SK-N-SH treated with all-trans-retinoic acid at 6 μM for 48 hours (cell line): ENCODE data around the gene PDILT.

Experiments used
- ATAC-seq: fragments of 200-7000 bp; cut with Tn5 transposase; 3 replicates; pipeline ENCODE4 v1.9.1; 2020; ENCODE audit warnings: mild to moderate bottlenecking, moderate library complexity
- ARNTL ChIP-seq: fragments of 450-650 bp; formaldehyde crosslinking; IDR thresholded peaks from 2 replicates; pipeline ENCODE4 v1.5.0; 2020; ENCODE audit warnings: low read depth, mild to moderate bottlenecking, moderate library complexity, borderline replicate concordance
- BACH2 ChIP-seq: fragments of 250-450 bp; sonication (Bioruptor Pico); IDR thresholded peaks from 2 replicates; pipeline ENCODE4 v1.9.0; 2021; ENCODE audit warnings: mild to moderate bottlenecking, borderline replicate concordance
- GLIS3 ChIP-seq: fragments of 250-450 bp; sonication (Bioruptor Pico); IDR thresholded peaks from 2 replicates; pipeline ENCODE4 v1.5.0; 2020; ENCODE audit warnings: mild to moderate bottlenecking, moderate library complexity
- ISL1 ChIP-seq: fragments of 250-450 bp; sonication (Bioruptor Pico); IDR thresholded peaks from 2 replicates; pipeline ENCODE4 v2.1.2; 2022; ENCODE audit warnings: mild to moderate bottlenecking, moderate library complexity
- OSR1 ChIP-seq: fragments of 250-450 bp; sonication (Bioruptor Pico); IDR thresholded peaks from 2 replicates; pipeline ENCODE4 v1.8.0; 2022; ENCODE audit warnings: moderate library complexity, mild to moderate bottlenecking, inconsistent platforms
- PPARA ChIP-seq: fragments of 250-450 bp; sonication (Bioruptor Pico); IDR thresholded peaks from 2 replicates; pipeline ENCODE4 v1.5.0; 2020; ENCODE audit warnings: mild to moderate bottlenecking, borderline replicate concordance
- SNAI2 ChIP-seq: fragments of 250-450 bp; sonication (Bioruptor Pico); IDR thresholded peaks from 2 replicates; pipeline ENCODE4 v1.5.0; 2020; ENCODE audit warnings: mild to moderate bottlenecking, moderate library complexity
- TOX ChIP-seq: fragments of 250-450 bp; sonication (Bioruptor Pico); IDR thresholded peaks from 2 replicates; pipeline ENCODE4 v1.8.0; 2021; ENCODE audit warnings: mild to moderate bottlenecking, moderate library complexity, borderline replicate concordance
- ZC3H10 ChIP-seq: fragments of 250-450 bp; sonication (Bioruptor Pico); IDR thresholded peaks from 2 replicates; pipeline ENCODE4 v1.5.1; 2021; ENCODE audit warnings: mild to moderate bottlenecking, moderate library complexity
- ZFP3 ChIP-seq: fragments of 250-450 bp; sonication (Bioruptor Pico); IDR thresholded peaks from 2 replicates; pipeline ENCODE4 v1.5.0; 2020; ENCODE audit warnings: mild to moderate bottlenecking, moderate library complexity
- ZNF565 ChIP-seq: fragments of 450-650 bp; formaldehyde crosslinking; conservative IDR thresholded peaks from 2 replicates; pipeline ENCODE4 v1.5.0; 2020; ENCODE audit warnings: low read depth, mild to moderate bottlenecking, moderate library complexity
- ZNF70 ChIP-seq: fragments of 450-650 bp; formaldehyde crosslinking; IDR thresholded peaks from 2 replicates; pipeline ENCODE4 v1.5.0; 2020; ENCODE audit warnings: mild to moderate bottlenecking, moderate library complexity
- ZNF8 ChIP-seq: fragments of 450-650 bp; formaldehyde crosslinking; IDR thresholded peaks from 2 replicates; pipeline ENCODE4 v1.5.0; 2020; ENCODE audit warnings: mild to moderate bottlenecking, moderate library complexity
- TF ChIP-seq, protein P1 (sequence below): fragments of 250-450 bp; sonication (Bioruptor Pico); IDR thresholded peaks from 2 replicates; pipeline ENCODE4 v1.5.1; 2020; ENCODE audit warnings: low read depth, mild to moderate bottlenecking, moderate library complexity
- TF ChIP-seq, protein P2 (sequence below): fragments of 250-450 bp; sonication (Bioruptor Pico); IDR thresholded peaks from 2 replicates; pipeline ENCODE4 v1.8.0; 2021; ENCODE audit warnings: low read depth, mild to moderate bottlenecking, moderate library complexity, borderline replicate concordance
- TF ChIP-seq, protein P3 (sequence below): fragments of 250-450 bp; sonication (Bioruptor Pico); IDR thresholded peaks from 2 replicates; pipeline ENCODE4 v1.5.1; 2021; ENCODE audit warnings: mild to moderate bottlenecking, moderate library complexity
- TF ChIP-seq, protein P4 (sequence below): fragments of 250-450 bp; sonication (Bioruptor Pico); IDR thresholded peaks from 2 replicates; pipeline ENCODE4 v1.5.0; 2020; ENCODE audit warnings: mild to moderate bottlenecking, moderate library complexity
- TF ChIP-seq, protein P5 (sequence below): fragments of 250-450 bp; sonication (Bioruptor Pico); IDR thresholded peaks from 2 replicates; pipeline ENCODE4 v1.8.0; 2020; ENCODE audit warnings: mild to moderate bottlenecking, moderate library complexity, borderline replicate concordance

Gene PDILT

DNA sequence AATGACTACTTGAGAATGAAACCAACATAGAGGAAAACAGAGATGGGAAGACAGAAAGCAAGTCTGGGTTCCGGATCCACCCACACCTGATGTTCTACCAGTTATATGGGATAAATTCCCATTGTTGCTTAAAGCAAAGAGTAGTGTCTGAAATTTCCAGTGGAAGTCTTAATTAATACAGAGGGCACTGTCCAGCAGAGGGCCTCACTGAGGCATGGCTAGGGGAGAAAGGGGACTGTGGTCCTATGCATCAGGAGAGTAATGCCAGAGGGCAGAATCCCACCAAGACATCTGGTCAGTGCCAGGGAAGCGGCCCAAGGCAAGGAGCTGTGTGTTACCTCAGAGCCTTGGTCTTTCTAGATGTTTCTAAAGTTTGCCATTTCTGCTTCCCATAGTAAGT lies 44.5 kb downstream of the PDILT start:
- TF ChIP-seq, protein P1, sequence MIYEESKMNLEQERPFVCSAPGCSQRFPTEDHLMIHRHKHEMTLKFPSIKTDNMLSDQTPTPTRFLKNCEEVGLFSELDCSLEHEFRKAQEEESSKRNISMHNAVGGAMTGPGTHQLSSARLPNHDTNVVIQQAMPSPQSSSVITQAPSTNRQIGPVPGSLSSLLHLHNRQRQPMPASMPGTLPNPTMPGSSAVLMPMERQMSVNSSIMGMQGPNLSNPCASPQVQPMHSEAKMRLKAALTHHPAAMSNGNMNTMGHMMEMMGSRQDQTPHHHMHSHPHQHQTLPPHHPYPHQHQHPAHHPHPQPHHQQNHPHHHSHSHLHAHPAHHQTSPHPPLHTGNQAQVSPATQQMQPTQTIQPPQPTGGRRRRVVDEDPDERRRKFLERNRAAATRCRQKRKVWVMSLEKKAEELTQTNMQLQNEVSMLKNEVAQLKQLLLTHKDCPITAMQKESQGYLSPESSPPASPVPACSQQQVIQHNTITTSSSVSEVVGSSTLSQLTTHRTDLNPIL = no peak
- TF ChIP-seq, protein P2, sequence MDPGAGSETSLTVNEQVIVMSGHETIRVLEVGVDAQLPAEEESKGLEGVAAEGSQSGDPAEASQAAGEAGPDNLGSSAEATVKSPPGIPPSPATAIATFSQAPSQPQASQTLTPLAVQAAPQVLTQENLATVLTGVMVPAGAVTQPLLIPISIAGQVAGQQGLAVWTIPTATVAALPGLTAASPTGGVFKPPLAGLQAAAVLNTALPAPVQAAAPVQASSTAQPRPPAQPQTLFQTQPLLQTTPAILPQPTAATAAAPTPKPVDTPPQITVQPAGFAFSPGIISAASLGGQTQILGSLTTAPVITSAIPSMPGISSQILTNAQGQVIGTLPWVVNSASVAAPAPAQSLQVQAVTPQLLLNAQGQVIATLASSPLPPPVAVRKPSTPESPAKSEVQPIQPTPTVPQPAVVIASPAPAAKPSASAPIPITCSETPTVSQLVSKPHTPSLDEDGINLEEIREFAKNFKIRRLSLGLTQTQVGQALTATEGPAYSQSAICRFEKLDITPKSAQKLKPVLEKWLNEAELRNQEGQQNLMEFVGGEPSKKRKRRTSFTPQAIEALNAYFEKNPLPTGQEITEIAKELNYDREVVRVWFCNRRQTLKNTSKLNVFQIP (CRISPR knock-in tag) = no peak
- TF ChIP-seq ARNTL (CRISPR knock-in tag) (no peak), ZNF8 (CRISPR knock-in tag) (no peak), GLIS3 (CRISPR knock-in tag) (no peak), ZNF565 (CRISPR knock-in tag) (no peak), BACH2 (CRISPR knock-in tag) (no peak), TOX (CRISPR knock-in tag) (no peak), ZC3H10 (CRISPR knock-in tag) (no peak), OSR1 (CRISPR knock-in tag) (no peak), PPARA (CRISPR knock-in tag) (no peak), ZFP3 (no peak)
- TF ChIP-seq, protein P3, sequence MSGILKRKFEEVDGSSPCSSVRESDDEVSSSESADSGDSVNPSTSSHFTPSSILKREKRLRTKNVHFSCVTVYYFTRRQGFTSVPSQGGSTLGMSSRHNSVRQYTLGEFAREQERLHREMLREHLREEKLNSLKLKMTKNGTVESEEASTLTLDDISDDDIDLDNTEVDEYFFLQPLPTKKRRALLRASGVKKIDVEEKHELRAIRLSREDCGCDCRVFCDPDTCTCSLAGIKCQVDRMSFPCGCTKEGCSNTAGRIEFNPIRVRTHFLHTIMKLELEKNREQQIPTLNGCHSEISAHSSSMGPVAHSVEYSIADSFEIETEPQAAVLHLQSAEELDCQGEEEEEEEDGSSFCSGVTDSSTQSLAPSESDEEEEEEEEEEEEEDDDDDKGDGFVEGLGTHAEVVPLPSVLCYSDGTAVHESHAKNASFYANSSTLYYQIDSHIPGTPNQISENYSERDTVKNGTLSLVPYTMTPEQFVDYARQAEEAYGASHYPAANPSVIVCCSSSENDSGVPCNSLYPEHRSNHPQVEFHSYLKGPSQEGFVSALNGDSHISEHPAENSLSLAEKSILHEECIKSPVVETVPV (CRISPR knock-in tag) = no peak
- TF ChIP-seq, protein P4, sequence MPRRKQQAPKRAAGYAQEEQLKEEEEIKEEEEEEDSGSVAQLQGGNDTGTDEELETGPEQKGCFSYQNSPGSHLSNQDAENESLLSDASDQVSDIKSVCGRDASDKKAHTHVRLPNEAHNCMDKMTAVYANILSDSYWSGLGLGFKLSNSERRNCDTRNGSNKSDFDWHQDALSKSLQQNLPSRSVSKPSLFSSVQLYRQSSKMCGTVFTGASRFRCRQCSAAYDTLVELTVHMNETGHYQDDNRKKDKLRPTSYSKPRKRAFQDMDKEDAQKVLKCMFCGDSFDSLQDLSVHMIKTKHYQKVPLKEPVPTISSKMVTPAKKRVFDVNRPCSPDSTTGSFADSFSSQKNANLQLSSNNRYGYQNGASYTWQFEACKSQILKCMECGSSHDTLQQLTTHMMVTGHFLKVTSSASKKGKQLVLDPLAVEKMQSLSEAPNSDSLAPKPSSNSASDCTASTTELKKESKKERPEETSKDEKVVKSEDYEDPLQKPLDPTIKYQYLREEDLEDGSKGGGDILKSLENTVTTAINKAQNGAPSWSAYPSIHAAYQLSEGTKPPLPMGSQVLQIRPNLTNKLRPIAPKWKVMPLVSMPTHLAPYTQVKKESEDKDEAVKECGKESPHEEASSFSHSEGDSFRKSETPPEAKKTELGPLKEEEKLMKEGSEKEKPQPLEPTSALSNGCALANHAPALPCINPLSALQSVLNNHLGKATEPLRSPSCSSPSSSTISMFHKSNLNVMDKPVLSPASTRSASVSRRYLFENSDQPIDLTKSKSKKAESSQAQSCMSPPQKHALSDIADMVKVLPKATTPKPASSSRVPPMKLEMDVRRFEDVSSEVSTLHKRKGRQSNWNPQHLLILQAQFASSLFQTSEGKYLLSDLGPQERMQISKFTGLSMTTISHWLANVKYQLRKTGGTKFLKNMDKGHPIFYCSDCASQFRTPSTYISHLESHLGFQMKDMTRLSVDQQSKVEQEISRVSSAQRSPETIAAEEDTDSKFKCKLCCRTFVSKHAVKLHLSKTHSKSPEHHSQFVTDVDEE (CRISPR knock-in tag) = no peak
- ATAC-seq = no peak

DNA sequence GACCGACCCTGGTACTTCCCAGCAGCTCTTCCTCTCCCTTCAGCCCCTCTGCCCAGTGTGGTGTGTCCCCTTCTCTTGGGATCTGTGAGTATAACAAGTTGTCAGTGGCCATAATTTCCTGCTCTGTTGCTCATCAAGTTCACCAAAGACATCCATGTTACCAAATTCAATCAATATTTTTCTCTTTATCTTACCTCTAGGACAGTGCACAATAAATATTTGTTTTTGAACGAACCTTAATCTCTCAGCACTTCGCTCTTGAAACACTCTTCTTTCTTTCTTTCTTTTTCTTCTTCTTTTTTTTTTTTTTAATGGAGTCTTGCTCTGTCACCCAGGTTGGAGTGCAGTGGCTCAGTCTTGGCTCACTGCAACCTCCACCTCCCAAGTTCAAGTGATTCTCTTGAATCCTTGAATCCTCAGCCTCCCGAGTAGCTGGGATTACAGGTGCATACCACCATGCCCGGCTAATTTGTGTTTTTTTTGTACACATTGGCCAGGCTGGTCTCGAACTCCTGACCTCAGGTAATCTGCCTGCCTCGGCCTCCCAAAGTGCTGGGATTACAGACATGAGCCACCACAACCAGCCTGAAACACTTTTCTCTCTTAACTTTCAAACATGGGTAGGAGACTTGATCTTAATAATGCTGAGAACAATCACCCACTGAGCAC lies 49.3 kb downstream of the PDILT start:
- TF ChIP-seq, protein P4 (CRISPR knock-in tag) = no peak
- no peak for TF ChIP-seq TOX (CRISPR knock-in tag)
- TF ChIP-seq, protein P1 = no peak
- no peak for TF ChIP-seq PPARA (CRISPR knock-in tag)
- TF ChIP-seq OSR1 (CRISPR knock-in tag) = no peak
- no peak for TF ChIP-seq ZC3H10 (CRISPR knock-in tag)
- TF ChIP-seq SNAI2 (CRISPR knock-in tag) = no peak
- TF ChIP-seq ZNF8 (CRISPR knock-in tag) = no peak
- TF ChIP-seq, protein P5, sequence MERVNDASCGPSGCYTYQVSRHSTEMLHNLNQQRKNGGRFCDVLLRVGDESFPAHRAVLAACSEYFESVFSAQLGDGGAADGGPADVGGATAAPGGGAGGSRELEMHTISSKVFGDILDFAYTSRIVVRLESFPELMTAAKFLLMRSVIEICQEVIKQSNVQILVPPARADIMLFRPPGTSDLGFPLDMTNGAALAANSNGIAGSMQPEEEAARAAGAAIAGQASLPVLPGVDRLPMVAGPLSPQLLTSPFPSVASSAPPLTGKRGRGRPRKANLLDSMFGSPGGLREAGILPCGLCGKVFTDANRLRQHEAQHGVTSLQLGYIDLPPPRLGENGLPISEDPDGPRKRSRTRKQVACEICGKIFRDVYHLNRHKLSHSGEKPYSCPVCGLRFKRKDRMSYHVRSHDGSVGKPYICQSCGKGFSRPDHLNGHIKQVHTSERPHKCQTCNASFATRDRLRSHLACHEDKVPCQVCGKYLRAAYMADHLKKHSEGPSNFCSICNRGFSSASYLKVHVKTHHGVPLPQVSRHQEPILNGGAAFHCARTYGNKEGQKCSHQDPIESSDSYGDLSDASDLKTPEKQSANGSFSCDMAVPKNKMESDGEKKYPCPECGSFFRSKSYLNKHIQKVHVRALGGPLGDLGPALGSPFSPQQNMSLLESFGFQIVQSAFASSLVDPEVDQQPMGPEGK (CRISPR knock-in tag) = no peak
- TF ChIP-seq ZNF70 = no peak
- TF ChIP-seq ISL1 (CRISPR knock-in tag) = no peak
- no peak for ATAC-seq
